IMR-90 (cell line): ENCODE data around the gene TRIM46. TPM values are rescaled to one million over a fixed set of nuclear protein-coding genes. Genes with fewer than 3 reads are reported as not detected.

Source experiments
- ATAC-seq: fragments of 200-7000 bp; cut with Tn5 transposase; 2 replicates; pipeline ENCODE4 v1.9.1; 2020; ENCODE audit warnings: low read depth, mild to moderate bottlenecking, moderate library complexity
- BruUV-seq: library from RNA; stranded (reverse); fragments of 400-500 nt; replicated peaks from 2 replicates; lab custom pipeline; 2021; lab: Mats Ljungman, UMichigan
- CTCF ChIA-PET: fragments of 300-600 bp; formaldehyde crosslinking; extraction: SDS; loops from one replicate; lab custom pipeline; 2021; ENCODE audit warnings: antibody characterized with exemption; lab: Yijun Ruan, JAX
- POLR2A ChIA-PET: fragments of 300-600 bp; sonication (Branson Sonifier 250); formaldehyde crosslinking; loops from one replicate; lab custom pipeline; 2022; ENCODE audit warnings: antibody characterized with exemption; ENCODE audit not compliant: unreplicated experiment; lab: Charles Lee
- DNase-seq: peaks from one replicate; pipeline ENCODE4 v3.0.0; 2013
- H2AFZ ChIP-seq: replicated peaks from 2 replicates; pipeline ENCODE3; 2013; ENCODE audit warnings: low read length, mild to moderate bottlenecking; ENCODE audit not compliant: poor library complexity
- H2AK5ac ChIP-seq: 2 replicates; pipeline ENCODE4 v1.6.1; 2013; ENCODE audit warnings: low read depth, low read length, inconsistent platforms
- H2AK9ac ChIP-seq: replicated peaks from 2 replicates; pipeline ENCODE3; 2013; ENCODE audit warnings: mild to moderate bottlenecking, low read depth, low read length, moderate library complexity; ENCODE audit not compliant: poor library complexity
- H2BK120ac ChIP-seq: 2 replicates; pipeline ENCODE4 v1.6.1; 2013; ENCODE audit warnings: low read depth, low read length, inconsistent platforms
- H2BK15ac ChIP-seq: 3 replicates; pipeline ENCODE4 v1.6.1; 2013; ENCODE audit warnings: low read depth, low read length, inconsistent platforms
- H2BK20ac ChIP-seq: 2 replicates; pipeline ENCODE4 v1.6.1; 2013; ENCODE audit warnings: low read depth, mild to moderate bottlenecking, inconsistent platforms, low read length, moderate library complexity
- H2BK5ac ChIP-seq: 2 replicates; pipeline ENCODE4 v1.6.1; 2013; ENCODE audit warnings: mild to moderate bottlenecking, low read depth, low read length, inconsistent platforms; ENCODE audit not compliant: poor library complexity, severe bottlenecking
- H3K14ac ChIP-seq: replicated peaks from 2 replicates; pipeline ENCODE4 v1.6.1; 2013; ENCODE audit warnings: low read depth, low read length, inconsistent platforms
- H3K18ac ChIP-seq: 2 replicates; pipeline ENCODE4 v1.6.1; 2013; ENCODE audit warnings: low read depth, low read length, control low read depth
- H3K23ac ChIP-seq: 2 replicates; pipeline ENCODE4 v1.6.1; 2013; ENCODE audit warnings: low read depth, low read length, inconsistent platforms
- H3K27ac ChIP-seq: 2 replicates; pipeline ENCODE4 v1.5.1; 2013; ENCODE audit warnings: mild to moderate bottlenecking, control low read depth, low read length; ENCODE audit not compliant: insufficient read depth
- H3K27me3 ChIP-seq: 2 replicates; pipeline ENCODE4 v1.6.1; 2013; ENCODE audit warnings: low read length; ENCODE audit not compliant: control insufficient read depth, insufficient read depth
- H3K36me3 ChIP-seq: 2 replicates; pipeline ENCODE4 v1.6.1; 2013; ENCODE audit warnings: low read length, mixed read lengths; ENCODE audit not compliant: control insufficient read depth, insufficient read depth
- H3K4ac ChIP-seq: 2 replicates; pipeline ENCODE4 v1.6.1; 2013; ENCODE audit warnings: low read depth, low read length, inconsistent platforms
- H3K4me1 ChIP-seq: 2 replicates; pipeline ENCODE4 v1.6.1; 2013; ENCODE audit warnings: low read length, mixed read lengths; ENCODE audit not compliant: control insufficient read depth, insufficient read depth
- H3K4me2 ChIP-seq: 2 replicates; pipeline ENCODE4 v1.6.1; 2013; ENCODE audit warnings: low read depth, mild to moderate bottlenecking, control low read depth, low read length, moderate library complexity
- H3K4me3 ChIP-seq: 2 replicates; pipeline ENCODE4 v1.5.1; 2013; ENCODE audit warnings: low read depth, mild to moderate bottlenecking, control low read depth, low read length, moderate library complexity; ENCODE audit not compliant: insufficient read depth
- H3K56ac ChIP-seq: 2 replicates; pipeline ENCODE4 v1.6.1; 2013; ENCODE audit warnings: low read length, inconsistent platforms; ENCODE audit not compliant: insufficient read depth; ENCODE audit errors: extremely low read depth
- H3K79me1 ChIP-seq, 2 experiments: 2 replicates each; pipeline ENCODE4 v1.6.1; 2013; ENCODE audit warnings: low read length in 2 of 2, inconsistent platforms in 1 of 2, low read depth in 1 of 2
- H3K9ac ChIP-seq: 2 replicates; pipeline ENCODE4 v1.6.1; 2013; ENCODE audit warnings: low read depth, low read length, control low read depth
- H3K9me1 ChIP-seq: 2 replicates; pipeline ENCODE4 v1.6.1; 2013; ENCODE audit warnings: low read length, inconsistent platforms; ENCODE audit not compliant: insufficient read depth
- H3K9me3 ChIP-seq: 2 replicates; pipeline ENCODE4 v1.6.1; 2013; ENCODE audit warnings: low read length; ENCODE audit not compliant: control insufficient read depth, insufficient read depth
- H4K20me1 ChIP-seq: 2 replicates; pipeline ENCODE4 v1.6.1; 2013; ENCODE audit warnings: low read length, inconsistent platforms; ENCODE audit not compliant: insufficient read depth
- H4K5ac ChIP-seq: 2 replicates; pipeline ENCODE4 v1.6.1; 2013; ENCODE audit warnings: mild to moderate bottlenecking, low read depth, low read length, control low read depth
- H4K8ac ChIP-seq, 2 experiments: 2 replicates each; pipeline ENCODE4 v1.6.1; 2013; ENCODE audit warnings: low read depth in 2 of 2, low read length in 2 of 2, control low read depth in 1 of 2, inconsistent platforms in 1 of 2
- H4K91ac ChIP-seq: 2 replicates; pipeline ENCODE4 v1.6.1; 2013; ENCODE audit warnings: low read depth, low read length, inconsistent platforms; ENCODE audit not compliant: insufficient read depth
- BHLHE40 ChIP-seq: fragments of 150-350 bp; IDR thresholded peaks from 2 replicates; pipeline ENCODE4 v1.6.1; 2016; ENCODE audit warnings: mild to moderate bottlenecking, low read depth, low read length
- CEBPB ChIP-seq: IDR thresholded peaks from 2 replicates; pipeline ENCODE4 v1.6.1; 2012; ENCODE audit warnings: low read depth, low read length, improper control_type of control experiment
- CHD1 ChIP-seq: IDR thresholded peaks from 2 replicates; pipeline ENCODE4 v1.6.1; 2012; ENCODE audit warnings: low read depth, low read length, improper control_type of control experiment
- FOS ChIP-seq: fragments of 150-350 bp; IDR thresholded peaks from 2 replicates; pipeline ENCODE4 v1.6.1; 2016; ENCODE audit warnings: low read depth, low read length
- MAFK ChIP-seq: IDR thresholded peaks from 2 replicates; pipeline ENCODE4 v1.6.1; 2012; ENCODE audit warnings: low read depth, low read length, improper control_type of control experiment
- MAZ ChIP-seq: IDR thresholded peaks from 2 replicates; pipeline ENCODE4 v1.6.1; 2012; ENCODE audit warnings: low read depth, mild to moderate bottlenecking, low read length, improper control_type of control experiment, moderate library complexity, borderline replicate concordance
- MXI1 ChIP-seq: IDR thresholded peaks from 2 replicates; pipeline ENCODE4 v1.6.1; 2012; ENCODE audit warnings: low read depth, mild to moderate bottlenecking, low read length, moderate library complexity, borderline replicate concordance
- NFE2L2 ChIP-seq: fragments of 150-350 bp; IDR thresholded peaks from 2 replicates; pipeline ENCODE4 v1.6.1; 2016; ENCODE audit warnings: low read depth, mild to moderate bottlenecking, low read length
- POLR2A ChIP-seq: IDR thresholded peaks from 2 replicates; pipeline ENCODE4 v1.6.1; 2012; ENCODE audit warnings: mild to moderate bottlenecking, low read depth, low read length
- RAD21 ChIP-seq: IDR thresholded peaks from 2 replicates; pipeline ENCODE4 v1.6.1; 2012; ENCODE audit warnings: low read length, improper control_type of control experiment
- RCOR1 ChIP-seq: IDR thresholded peaks from 2 replicates; pipeline ENCODE4 v1.6.1; 2012; ENCODE audit warnings: mild to moderate bottlenecking, low read length, improper control_type of control experiment; ENCODE audit not compliant: insufficient replicate concordance
- RFX5 ChIP-seq: IDR thresholded peaks from 2 replicates; pipeline ENCODE4 v1.8.0; 2012; ENCODE audit warnings: low read depth, mild to moderate bottlenecking, low read length, moderate library complexity
- SMC3 ChIP-seq: fragments of 150-350 bp; IDR thresholded peaks from 2 replicates; pipeline ENCODE4 v1.6.1; 2016; ENCODE audit warnings: low read depth, mild to moderate bottlenecking, antibody characterized with exemption, low read length, moderate library complexity
- WGBS, 2 experiments: methylation state at CpG; one replicate each; pipeline versions ENCODE4 v1.1.5 to v1.1.7; 2013; ENCODE audit warnings: missing lambda C conversion rate in 2 of 2; ENCODE audit not compliant: insufficient read length in 1 of 2; ENCODE audit errors: extremely low coverage in 2 of 2; 5-methylcytosine and 5-hydroxymethylcytosine counted together
- dilution Hi-C: fragments of 300-500 bp; cut with HindIII; formaldehyde crosslinking; loops from one replicate; pipeline ENCODE4 v1.14.3; 2018; ENCODE audit warnings: low sequenced_read_pairs; ENCODE audit not compliant: unreplicated experiment
- in situ Hi-C: fragments of 300-500 bp; cut with MboI; formaldehyde crosslinking; loops from 3 replicates; pipeline ENCODE4 v1.14.3; 2019; ENCODE audit warnings: low sequenced_read_pairs, inconsistent platforms, mixed read lengths
- intact Hi-C: fragments of 100-400 bp; cut with micrococcal nuclease; formaldehyde crosslinking; loops from 2 replicates; pipeline ENCODE4 v1.10.0; 2022
- polyA plus RNA-seq, 3 experiments: library from polyadenylated mRNA; depleted of rRNA; stranded (reverse); fragments of >200 nt; gene quantifications; 2 replicates each; pipeline ENCODE4 v1.2.3, GENCODE V29; 2012; ENCODE audit warnings: low replicate concordance in 1 of 3
- total RNA-seq: library from RNA; depleted of rRNA; stranded (reverse); fragments of >200 nt; gene quantifications from 2 replicates; pipeline ENCODE4 v1.2.3, GENCODE V29; 2012
- TF ChIP-seq, protein P1 (sequence below): conservative IDR thresholded peaks from 2 replicates; pipeline ENCODE4 v1.5.1; 2012; ENCODE audit warnings: mild to moderate bottlenecking, low read depth, low read length, improper control_type of control experiment
- TF ChIP-seq, protein P2 (sequence below): fragments of 150-350 bp; IDR thresholded peaks from 2 replicates; pipeline ENCODE4 v1.6.1; 2017; ENCODE audit warnings: mild to moderate bottlenecking, antibody characterized with exemption, low read length, low read depth

Gene TRIM46
- total and polyA plus RNA-seq, 2 of the 4 experiments (the other 2 are of a cell fraction), result 2.3 to 6.2 TPM

GRCh38 chr1:155210314-155211104 is 36.9 kb downstream of the TRIM46 start:
- H3K9me3 ChIP-seq, result no peaks in the 10 kb centered on the region
- no CpG with 5 or more reads among the region's 4 CpGs for WGBS, 2 experiments
- BruUV-seq, result no TSS peak
- H3K4ac ChIP-seq, result no peak overlapping the region
- H2BK120ac ChIP-seq, result no peak overlapping the region
- no peak overlapping the region for H2BK15ac ChIP-seq
- CTCF ChIA-PET, result no interaction called here
- H2AFZ ChIP-seq, result no peak overlapping the region
- no peak overlapping the region for H4K5ac ChIP-seq
- no peak overlapping the region for H3K9ac ChIP-seq
- no peaks in the 10 kb centered on the region for H4K20me1 ChIP-seq
- H3K36me3 ChIP-seq, result peaks cover 8% of the 10 kb centered on the region
- peaks cover 15% of the 10 kb centered on the region for H3K4me1 ChIP-seq
- no peak overlapping the region for H2AK9ac ChIP-seq
- dilution Hi-C loops, result no loop called here
- H2BK20ac ChIP-seq, result no peak overlapping the region
- no peak overlapping the region for H3K4me3 ChIP-seq
- ATAC-seq (no peak), DNase-seq (no peak)
- H3K27ac ChIP-seq, result no peak overlapping the region
- H3K27me3 ChIP-seq, result no peaks in the 10 kb centered on the region
- peak overlapping the region in 1 of 2 experiments; percentile 99; a peak in 1 of 4 replicates for H4K8ac ChIP-seq
- in situ Hi-C loops, result no loop called here
- no peak overlapping the region for H3K14ac ChIP-seq
- H3K9me1 ChIP-seq, result peaks cover 6% of the 10 kb centered on the region; the same call in 1 of the 2 replicates
- intact Hi-C loops, result no loop called here
- no peak overlapping the region for H3K56ac ChIP-seq
- H4K91ac ChIP-seq, result no peak overlapping the region
- H2BK5ac ChIP-seq, result no peak overlapping the region
- H3K79me1 ChIP-seq, result peaks cover 13 to 24% of the 10 kb centered on the region in 2 experiments
- no peak overlapping the region for H3K4me2 ChIP-seq
- H3K23ac ChIP-seq, result no peak overlapping the region
- no peak overlapping the region; the same call in 1 of the 2 replicates for H2AK5ac ChIP-seq
- no peak overlapping the region for H3K18ac ChIP-seq
- POLR2A ChIA-PET, result no interaction called here
- no peak for TF ChIP-seq RFX5
- no peak for TF ChIP-seq RCOR1
- no peak for TF ChIP-seq POLR2A
- no peak for TF ChIP-seq MXI1
- TF ChIP-seq CHD1, result no peak
- no peak for TF ChIP-seq MAZ
- no peak for TF ChIP-seq RAD21
- no peak for TF ChIP-seq MAFK
- TF ChIP-seq CEBPB, result no peak
- TF ChIP-seq SMC3, result no peak
- no peak for TF ChIP-seq NFE2L2
- TF ChIP-seq, protein P1, sequence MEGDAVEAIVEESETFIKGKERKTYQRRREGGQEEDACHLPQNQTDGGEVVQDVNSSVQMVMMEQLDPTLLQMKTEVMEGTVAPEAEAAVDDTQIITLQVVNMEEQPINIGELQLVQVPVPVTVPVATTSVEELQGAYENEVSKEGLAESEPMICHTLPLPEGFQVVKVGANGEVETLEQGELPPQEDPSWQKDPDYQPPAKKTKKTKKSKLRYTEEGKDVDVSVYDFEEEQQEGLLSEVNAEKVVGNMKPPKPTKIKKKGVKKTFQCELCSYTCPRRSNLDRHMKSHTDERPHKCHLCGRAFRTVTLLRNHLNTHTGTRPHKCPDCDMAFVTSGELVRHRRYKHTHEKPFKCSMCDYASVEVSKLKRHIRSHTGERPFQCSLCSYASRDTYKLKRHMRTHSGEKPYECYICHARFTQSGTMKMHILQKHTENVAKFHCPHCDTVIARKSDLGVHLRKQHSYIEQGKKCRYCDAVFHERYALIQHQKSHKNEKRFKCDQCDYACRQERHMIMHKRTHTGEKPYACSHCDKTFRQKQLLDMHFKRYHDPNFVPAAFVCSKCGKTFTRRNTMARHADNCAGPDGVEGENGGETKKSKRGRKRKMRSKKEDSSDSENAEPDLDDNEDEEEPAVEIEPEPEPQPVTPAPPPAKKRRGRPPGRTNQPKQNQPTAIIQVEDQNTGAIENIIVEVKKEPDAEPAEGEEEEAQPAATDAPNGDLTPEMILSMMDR, result no peak
- no peak for TF ChIP-seq BHLHE40
- TF ChIP-seq, protein P2, sequence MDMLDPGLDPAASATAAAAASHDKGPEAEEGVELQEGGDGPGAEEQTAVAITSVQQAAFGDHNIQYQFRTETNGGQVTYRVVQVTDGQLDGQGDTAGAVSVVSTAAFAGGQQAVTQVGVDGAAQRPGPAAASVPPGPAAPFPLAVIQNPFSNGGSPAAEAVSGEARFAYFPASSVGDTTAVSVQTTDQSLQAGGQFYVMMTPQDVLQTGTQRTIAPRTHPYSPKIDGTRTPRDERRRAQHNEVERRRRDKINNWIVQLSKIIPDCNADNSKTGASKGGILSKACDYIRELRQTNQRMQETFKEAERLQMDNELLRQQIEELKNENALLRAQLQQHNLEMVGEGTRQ, result no peak
- no peak for TF ChIP-seq FOS
